BJ (cell line): Measurements from ENCODE around the gene TRIM17. TPM values are rescaled to one million over a fixed set of nuclear protein-coding genes. Genes with fewer than 3 reads are reported as not detected.

Experiments
- CTCF ChIA-PET: fragments of 350-600 bp; formaldehyde crosslinking; extraction: SDS; loops from one replicate; lab custom pipeline; 2021; ENCODE audit warnings: antibody characterized with exemption, inconsistent platforms; lab: Yijun Ruan, JAX
- POLR2A ChIA-PET: fragments of 300-600 bp; sonication (Branson Sonifier 250); formaldehyde crosslinking; extraction: SDS; loops from one replicate; lab custom pipeline; 2021; ENCODE audit warnings: antibody characterized with exemption; lab: Charles Lee
- DNase-seq: peaks from one replicate; pipeline ENCODE4 v3.0.0-alpha.2; 2011; ENCODE audit warnings: low read depth
- H3K27me3 ChIP-seq: 2 replicates; pipeline ENCODE4 v1.6.0; 2011; ENCODE audit warnings: low read length; ENCODE audit not compliant: control insufficient read depth, insufficient read depth
- H3K36me3 ChIP-seq: 2 replicates; pipeline ENCODE4 v1.5.1; 2011; ENCODE audit warnings: low read length; ENCODE audit not compliant: control insufficient read depth, insufficient read depth
- H3K4me3 ChIP-seq: 2 replicates; pipeline ENCODE4 v1.5.1; 2011; ENCODE audit warnings: low read depth, mild to moderate bottlenecking, control low read depth, low read length
- polyA plus RNA-seq: library from polyadenylated mRNA; depleted of rRNA; stranded (reverse); fragments of >200 nt; gene quantifications from 2 replicates; pipeline ENCODE4 v1.2.3, GENCODE V29; 2011
- TF ChIP-seq, protein P1 (sequence below): IDR thresholded peaks from 2 replicates; pipeline ENCODE4 v1.5.1; 2011; ENCODE audit warnings: low read depth, mild to moderate bottlenecking, control low read depth, inconsistent platforms, low read length, moderate library complexity; ENCODE audit not compliant: insufficient read depth

TRIM17 gene
- polyA plus RNA-seq, 1 experiment: 0.55 TPM

DNA sequence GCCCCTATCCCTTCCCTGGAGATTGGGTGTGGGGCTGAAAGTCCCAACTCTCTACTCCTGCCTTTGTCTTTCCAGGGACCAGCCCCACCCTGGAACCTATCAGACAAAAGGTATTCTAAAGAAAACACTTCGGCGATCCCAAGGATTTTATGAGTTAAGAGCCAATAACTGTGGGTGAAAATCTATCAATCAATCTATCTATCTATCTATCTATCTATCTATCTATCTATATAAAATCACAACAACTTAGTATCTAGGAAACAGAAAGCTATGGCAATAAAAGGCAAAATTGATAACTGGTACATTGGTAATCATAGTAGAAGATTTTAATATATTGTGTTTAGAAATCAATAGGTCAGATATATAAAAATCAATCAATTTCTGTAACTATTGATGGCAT, 32.9 kb downstream of the TRIM17 start:
- DNase-seq: no peak
- TF ChIP-seq, protein P1, sequence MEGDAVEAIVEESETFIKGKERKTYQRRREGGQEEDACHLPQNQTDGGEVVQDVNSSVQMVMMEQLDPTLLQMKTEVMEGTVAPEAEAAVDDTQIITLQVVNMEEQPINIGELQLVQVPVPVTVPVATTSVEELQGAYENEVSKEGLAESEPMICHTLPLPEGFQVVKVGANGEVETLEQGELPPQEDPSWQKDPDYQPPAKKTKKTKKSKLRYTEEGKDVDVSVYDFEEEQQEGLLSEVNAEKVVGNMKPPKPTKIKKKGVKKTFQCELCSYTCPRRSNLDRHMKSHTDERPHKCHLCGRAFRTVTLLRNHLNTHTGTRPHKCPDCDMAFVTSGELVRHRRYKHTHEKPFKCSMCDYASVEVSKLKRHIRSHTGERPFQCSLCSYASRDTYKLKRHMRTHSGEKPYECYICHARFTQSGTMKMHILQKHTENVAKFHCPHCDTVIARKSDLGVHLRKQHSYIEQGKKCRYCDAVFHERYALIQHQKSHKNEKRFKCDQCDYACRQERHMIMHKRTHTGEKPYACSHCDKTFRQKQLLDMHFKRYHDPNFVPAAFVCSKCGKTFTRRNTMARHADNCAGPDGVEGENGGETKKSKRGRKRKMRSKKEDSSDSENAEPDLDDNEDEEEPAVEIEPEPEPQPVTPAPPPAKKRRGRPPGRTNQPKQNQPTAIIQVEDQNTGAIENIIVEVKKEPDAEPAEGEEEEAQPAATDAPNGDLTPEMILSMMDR: no peak
- H3K36me3 ChIP-seq: no peaks in the 10 kb centered on the region
- no peaks in the 10 kb centered on the region for H3K27me3 ChIP-seq
- CTCF ChIA-PET: interaction anchor here (2.0 kb wide), 1 partner anchor 9 kb away, joined by 7 read pairs; no protein-coding TSS in a partner anchor
- POLR2A ChIA-PET: no interaction called here
- H3K4me3 ChIP-seq: no peak overlapping the region

DNA sequence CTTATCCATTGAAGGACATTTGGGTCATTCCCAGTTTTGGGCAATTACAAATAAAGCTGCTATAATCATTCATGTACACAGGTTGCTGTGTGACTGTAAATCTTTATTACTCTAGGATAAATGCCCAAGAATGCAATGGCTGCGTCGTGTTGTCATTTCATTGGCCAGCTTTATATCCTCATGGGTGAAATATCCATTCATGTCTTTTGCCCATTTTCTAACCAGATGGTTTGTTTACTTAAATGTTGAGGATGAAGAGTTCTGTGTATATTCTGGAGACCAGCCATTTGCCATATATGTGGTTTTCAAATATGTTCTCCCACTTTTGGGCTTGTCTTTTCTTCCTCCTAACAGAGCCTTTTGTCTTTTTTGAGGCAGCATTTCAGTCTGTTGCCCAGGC, 35.3 kb downstream of the TRIM17 start:
- CTCF ChIA-PET: interaction anchor here (0.9 to 1.0 kb wide), 2 partner anchors 10 to 12 kb away, joined by 3 to 4 read pairs; no protein-coding TSS in a partner anchor
- no peaks in the 10 kb centered on the region for H3K36me3 ChIP-seq
- TF ChIP-seq, protein P1: no peak
- no peaks in the 10 kb centered on the region for H3K27me3 ChIP-seq
- no peak for DNase-seq
- POLR2A ChIA-PET: no interaction called here
- no peak overlapping the region for H3K4me3 ChIP-seq

DNA sequence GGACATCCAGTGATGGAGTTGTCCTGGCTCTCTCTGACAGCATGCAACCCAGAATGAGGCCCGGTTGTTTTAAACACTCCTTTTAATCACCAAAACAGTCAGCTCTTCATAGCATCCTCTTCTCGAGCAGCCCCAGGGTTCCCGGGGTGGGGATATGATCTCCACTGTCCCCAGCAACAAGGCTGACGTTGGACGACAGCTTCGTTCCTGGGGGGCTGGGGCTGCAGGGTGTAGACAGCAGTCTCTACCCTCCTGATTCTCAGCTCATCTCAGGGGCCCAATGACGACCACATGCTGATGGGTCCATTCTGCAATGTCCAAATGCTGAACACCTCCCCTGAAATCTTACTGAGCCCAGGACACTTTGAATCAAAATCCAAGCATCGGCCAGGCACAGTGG, 37.0 kb downstream of the TRIM17 start:
- no peak overlapping the region for H3K4me3 ChIP-seq
- CTCF ChIA-PET: interaction anchor here (0.7 to 1.8 kb wide), 4 partner anchors 9 to 78 kb away, joined by 3 to 8 read pairs (median 6); a partner anchor contains a TSS
- no peaks in the 10 kb centered on the region for H3K27me3 ChIP-seq
- TF ChIP-seq, protein P1: no peak
- H3K36me3 ChIP-seq: no peaks in the 10 kb centered on the region
- no peak for DNase-seq
- POLR2A ChIA-PET: no interaction called here

DNA sequence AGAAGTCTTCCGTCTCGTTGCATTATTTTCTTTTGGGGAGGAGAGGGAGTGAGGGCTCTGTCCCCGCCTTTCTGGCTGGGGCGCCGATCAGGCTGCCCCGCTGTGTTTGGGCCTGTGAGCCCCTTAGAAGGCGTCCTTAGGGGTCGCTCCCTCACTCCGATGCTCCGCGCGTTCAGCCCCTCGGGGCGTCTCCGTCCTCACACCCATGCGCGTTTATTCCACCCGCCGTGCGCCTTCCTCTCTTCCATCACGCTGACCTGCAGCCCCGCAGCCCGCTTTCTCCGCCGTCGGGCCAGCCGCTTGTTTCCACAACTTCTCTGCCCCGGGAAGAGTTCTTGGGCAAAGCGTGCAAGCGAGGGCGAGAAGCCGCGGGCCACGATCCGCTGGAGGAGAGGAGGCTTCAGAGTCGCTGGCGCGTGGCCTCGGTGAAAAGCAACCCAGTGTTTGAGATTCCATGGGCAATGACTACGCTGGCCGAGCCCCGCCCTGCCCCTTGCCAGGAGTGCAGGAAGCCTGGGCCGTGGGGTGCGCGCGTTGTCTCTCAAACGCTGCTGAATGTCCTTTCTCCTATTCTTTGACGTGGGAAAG, 37.7 kb downstream of the TRIM17 start:
- ChIA-PET POLR2A (no interaction called here), CTCF (interaction anchor here (0.7 to 1.8 kb wide), 5 partner anchors 9 to 78 kb away, joined by 3 to 11 read pairs (median 6); a partner anchor contains a TSS)
- Histone ChIP-seq H3K36me3 (no peaks in the 10 kb centered on the region), H3K4me3 (peak overlapping the region; percentile 52), H3K27me3 (no peaks in the 10 kb centered on the region)
- TF ChIP-seq, protein P1: no peak; the same call in 1 of the 2 replicates
- no peak for DNase-seq

DNA sequence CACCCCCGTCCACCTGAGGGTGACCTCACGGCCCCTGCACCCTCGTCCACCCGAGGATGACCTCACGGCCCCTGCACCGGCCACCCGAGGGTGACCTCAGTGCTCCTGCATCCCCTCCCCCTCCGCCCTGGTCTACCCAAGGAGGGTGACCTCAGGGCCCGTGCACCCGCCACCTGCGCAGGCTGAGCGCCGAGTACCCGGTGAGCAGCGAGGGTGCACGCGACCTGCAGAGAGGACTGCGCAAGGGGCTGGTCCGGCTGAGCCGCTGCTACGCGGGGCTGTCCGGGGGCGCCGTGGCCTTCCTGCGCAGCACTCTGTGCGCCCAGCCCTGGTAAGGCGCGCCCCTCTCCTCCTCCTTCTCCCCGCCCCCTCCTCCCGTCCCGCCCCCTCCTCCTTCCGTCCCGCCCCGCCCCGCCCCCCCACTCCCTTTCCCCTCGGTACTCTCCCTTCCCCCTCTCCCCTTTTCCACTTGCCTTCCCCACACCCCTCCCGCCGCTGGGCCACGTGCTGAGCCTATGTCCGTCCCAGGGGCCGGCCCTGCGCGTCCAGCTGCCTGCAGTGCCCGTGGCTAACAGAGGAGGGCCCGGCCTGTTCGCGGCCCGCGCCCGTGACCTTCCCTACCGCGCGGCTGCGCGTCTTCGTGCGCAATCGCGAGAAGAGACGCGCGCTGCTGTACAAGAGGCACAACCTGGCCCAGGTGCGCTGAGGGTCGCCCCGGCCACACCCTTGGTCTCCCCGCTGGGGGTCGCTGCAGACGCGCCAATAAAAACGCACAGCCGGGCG, 38.4 kb downstream of the TRIM17 start:
- DNase-seq: no peak
- H3K4me3 ChIP-seq: peak overlapping the region; percentile 52
- ChIA-PET CTCF (interaction anchor here (1.0 to 1.8 kb wide), 2 partner anchors 12 to 15 kb away, joined by 7 to 11 read pairs; no protein-coding TSS in a partner anchor), POLR2A (interaction anchor here (0.6 kb wide), 1 partner anchor 34 kb away, joined by 20 read pairs; no protein-coding TSS in a partner anchor)
- H3K36me3 ChIP-seq: no peaks in the 10 kb centered on the region
- no peaks in the 10 kb centered on the region for H3K27me3 ChIP-seq
- TF ChIP-seq, protein P1: peak; percentile 69
